HG03378 (cell line): ENCODE measurements around the gene MITF.
"Not testable (repeated sequence)": the region's sequence is repeated elsewhere in the genome, so short reads cannot be mapped to it uniquely, and the experiment has no call there.

Experiments used
- ATAC-seq: cut with Tn5 transposase; IDR thresholded peaks from one replicate; pipeline ENCODE4 v1.9.1; 2021; ENCODE audit warnings: mild to moderate bottlenecking, moderate library complexity; ENCODE audit not compliant: unreplicated experiment

MITF gene

GRCh38 chr3:69785769-69786320 is 46.6 kb downstream of the MITF start:
- no peak for ATAC-seq

- no peak for ATAC-seq
Measured at GRCh38 chr3:69786854-69787253, 47.6 kb downstream of the MITF start.

GRCh38 chr3:69787436-69788168 is 48.3 kb downstream of the MITF start:
- ATAC-seq = no peak

- no peak for ATAC-seq
Measured at GRCh38 chr3:69791106-69791505, 51.8 kb downstream of the MITF start.

GRCh38 chr3:69791919-69792399 is 52.7 kb downstream of the MITF start:
- no peak for ATAC-seq

GRCh38 chr3:69796126-69796525 is 56.9 kb downstream of the MITF start:
- ATAC-seq = not testable (repeated sequence)

GRCh38 chr3:69803681-69804270 is 64.5 kb downstream of the MITF start:
- no peak for ATAC-seq

GRCh38 chr3:69805491-69805890 is 66.2 kb downstream of the MITF start:
- ATAC-seq = no peak

GRCh38 chr3:69806735-69807438 is 67.6 kb downstream of the MITF start:
- no peak for ATAC-seq

- no peak for ATAC-seq
Measured at GRCh38 chr3:69807674-69808073, 68.4 kb downstream of the MITF start.

- ATAC-seq = no peak
Measured at GRCh38 chr3:69809076-69809835, 70.0 kb downstream of the MITF start.

- no peak for ATAC-seq
Measured at GRCh38 chr3:69811452-69812401, 72.5 kb downstream of the MITF start.

GRCh38 chr3:69815970-69816369 is 76.7 kb downstream of the MITF start:
- no peak for ATAC-seq

GRCh38 chr3:69817988-69818387 is 78.7 kb downstream of the MITF start:
- no peak for ATAC-seq

GRCh38 chr3:69819282-69819681 is 80.0 kb downstream of the MITF start:
- no peak for ATAC-seq

GRCh38 chr3:69821133-69821532 is 81.9 kb downstream of the MITF start:
- ATAC-seq = no peak

GRCh38 chr3:69823743-69824142 is 84.5 kb downstream of the MITF start:
- ATAC-seq = no peak

- no peak for ATAC-seq
Measured at GRCh38 chr3:69825446-69825845, 86.2 kb downstream of the MITF start.

- ATAC-seq = no peak
Measured at GRCh38 chr3:69827127-69827526, 87.9 kb downstream of the MITF start.

- ATAC-seq = no peak
Measured at GRCh38 chr3:69828817-69829216, 89.6 kb downstream of the MITF start.
